Measurements from ENCODE around the gene GARIN5A. TPM values are rescaled to one million over a fixed set of nuclear protein-coding genes. Genes with fewer than 3 reads are reported as not detected.

The GARIN5A gene
- total RNA-seq, 1 donor from 2014 or later: not detected

- Histone ChIP-seq H3K27ac (no peak overlapping the region), H3K36me3 (no peaks in the 10 kb centered on the region), H3K4me1 (no peaks in the 10 kb centered on the region), H3K27me3 (no peaks in the 10 kb centered on the region), H3K4me3 (no peak overlapping the region), H3K9me3 (no peaks in the 10 kb centered on the region)
- DNase-seq (ENCODE audit: extremely low spot score in 2 of 2): no peak
- intact Hi-C loops (cut with DNase I): no loop called here
- TF ChIP-seq POLR2A (IDR thresholded peaks at IDR 0.05) (no peak), POLR2AphosphoS5 (IDR thresholded peaks at IDR 0.05; ENCODE audit: insufficient read depth in 1 of 2, low read depth in 1 of 2) (no peak)
- TF ChIP-seq, protein P1, sequence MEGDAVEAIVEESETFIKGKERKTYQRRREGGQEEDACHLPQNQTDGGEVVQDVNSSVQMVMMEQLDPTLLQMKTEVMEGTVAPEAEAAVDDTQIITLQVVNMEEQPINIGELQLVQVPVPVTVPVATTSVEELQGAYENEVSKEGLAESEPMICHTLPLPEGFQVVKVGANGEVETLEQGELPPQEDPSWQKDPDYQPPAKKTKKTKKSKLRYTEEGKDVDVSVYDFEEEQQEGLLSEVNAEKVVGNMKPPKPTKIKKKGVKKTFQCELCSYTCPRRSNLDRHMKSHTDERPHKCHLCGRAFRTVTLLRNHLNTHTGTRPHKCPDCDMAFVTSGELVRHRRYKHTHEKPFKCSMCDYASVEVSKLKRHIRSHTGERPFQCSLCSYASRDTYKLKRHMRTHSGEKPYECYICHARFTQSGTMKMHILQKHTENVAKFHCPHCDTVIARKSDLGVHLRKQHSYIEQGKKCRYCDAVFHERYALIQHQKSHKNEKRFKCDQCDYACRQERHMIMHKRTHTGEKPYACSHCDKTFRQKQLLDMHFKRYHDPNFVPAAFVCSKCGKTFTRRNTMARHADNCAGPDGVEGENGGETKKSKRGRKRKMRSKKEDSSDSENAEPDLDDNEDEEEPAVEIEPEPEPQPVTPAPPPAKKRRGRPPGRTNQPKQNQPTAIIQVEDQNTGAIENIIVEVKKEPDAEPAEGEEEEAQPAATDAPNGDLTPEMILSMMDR (IDR thresholded peaks at IDR 0.05): no peak
Observed at GRCh38 chr19:50465986-50466705, 10.5 kb downstream of the GARIN5A start.

DNA sequence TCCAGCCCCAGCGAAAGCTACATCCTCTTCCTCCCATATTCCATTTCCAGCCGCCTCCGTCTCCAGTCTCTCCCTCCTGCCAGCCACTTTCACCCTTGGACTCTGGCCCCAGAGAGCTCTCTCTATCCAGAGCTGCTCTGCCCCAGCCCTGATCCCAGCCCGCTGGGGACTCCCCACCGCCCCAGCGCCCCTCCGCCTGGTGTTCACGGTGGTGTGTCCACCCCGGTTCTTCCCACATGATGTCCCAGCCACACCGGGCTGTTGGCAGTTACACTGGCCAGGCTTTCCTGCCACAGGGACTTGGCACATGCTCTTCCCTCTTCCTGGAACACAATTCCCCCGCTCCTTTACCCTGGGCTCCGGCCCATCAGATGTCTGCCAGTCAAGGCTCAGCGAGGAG is 11.6 kb downstream of the GARIN5A start:
- Histone ChIP-seq H3K27ac (no peak overlapping the region), H3K36me3 (no peaks in the 10 kb centered on the region), H3K4me1 (no peaks in the 10 kb centered on the region), H3K27me3 (no peaks in the 10 kb centered on the region), H3K4me3 (no peak overlapping the region), H3K9me3 (no peaks in the 10 kb centered on the region)
- no peak for DNase-seq (ENCODE audit: extremely low spot score in 2 of 2)
- intact Hi-C loops (cut with DNase I): no loop called here
- TF ChIP-seq POLR2AphosphoS5 (IDR thresholded peaks at IDR 0.05; ENCODE audit: insufficient read depth in 1 of 2, low read depth in 1 of 2): no peak
- no peak for TF ChIP-seq POLR2A (IDR thresholded peaks at IDR 0.05)
- TF ChIP-seq, protein P1 (IDR thresholded peaks at IDR 0.05): no peak

DNA sequence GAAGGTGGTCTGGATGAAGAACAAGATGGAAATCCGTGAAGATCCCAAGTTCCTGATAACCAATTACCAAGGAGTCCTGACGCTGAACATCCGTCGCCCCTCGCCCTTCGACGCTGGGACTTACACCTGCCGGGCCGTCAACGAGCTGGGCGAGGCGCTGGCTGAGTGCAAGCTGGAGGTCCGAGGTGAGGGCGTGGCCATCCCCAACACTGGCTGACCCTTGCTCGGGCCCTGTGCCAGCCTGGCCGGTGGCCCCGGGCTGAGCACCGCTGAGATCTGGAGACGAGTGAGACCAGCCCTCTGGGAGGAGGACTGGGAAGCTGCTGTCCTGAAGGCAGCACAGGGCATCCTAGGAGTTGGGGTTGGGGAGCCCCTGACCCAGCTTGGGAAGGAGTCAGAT is 12.3 kb downstream of the GARIN5A start:
- Histone ChIP-seq H3K27ac (no peak overlapping the region), H3K27me3 (no peaks in the 10 kb centered on the region)

DNA sequence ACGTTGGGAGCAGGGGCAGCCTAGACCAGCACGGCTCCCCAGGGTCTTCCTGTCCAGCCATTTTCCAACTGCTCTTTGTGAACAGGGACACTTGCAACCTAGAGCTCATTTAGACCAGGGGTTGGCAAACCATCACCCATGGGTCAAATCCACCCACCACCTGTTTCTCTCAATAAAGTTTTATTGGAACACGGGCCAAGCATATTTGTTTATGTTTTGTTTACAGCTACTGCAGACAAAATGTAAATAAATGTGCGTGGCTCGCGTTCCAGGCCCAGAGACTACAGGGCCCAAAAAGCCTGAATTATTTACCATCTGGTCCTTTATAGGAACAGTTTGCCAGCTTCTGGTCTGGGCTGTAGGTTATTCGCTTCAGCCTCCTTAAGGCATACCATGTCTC is 13.7 kb downstream of the GARIN5A start:
- no peak for DNase-seq (ENCODE audit: extremely low spot score in 2 of 2)
- intact Hi-C loops (cut with DNase I): no loop called here
- no peak overlapping the region for H3K4me3 ChIP-seq
- H3K27me3 ChIP-seq: no peaks in the 10 kb centered on the region
- H3K4me1 ChIP-seq: no peaks in the 10 kb centered on the region
- no peaks in the 10 kb centered on the region for H3K9me3 ChIP-seq
- H3K36me3 ChIP-seq: no peaks in the 10 kb centered on the region
- TF ChIP-seq POLR2A (IDR thresholded peaks at IDR 0.05) (no peak), POLR2AphosphoS5 (IDR thresholded peaks at IDR 0.05; ENCODE audit: insufficient read depth in 1 of 2, low read depth in 1 of 2) (no peak)
- TF ChIP-seq, protein P1 (IDR thresholded peaks at IDR 0.05): no peak
- no peak overlapping the region for H3K27ac ChIP-seq

More for the DNA sequence above, 12.3 kb downstream of the GARIN5A start:
- intact Hi-C loops (cut with DNase I): no loop called here
- no peak for TF ChIP-seq POLR2A (IDR thresholded peaks at IDR 0.05)
- no peak for TF ChIP-seq POLR2AphosphoS5 (IDR thresholded peaks at IDR 0.05; ENCODE audit: insufficient read depth in 1 of 2, low read depth in 1 of 2)
- TF ChIP-seq, protein P1 (IDR thresholded peaks at IDR 0.05): no peak
- no peaks in the 10 kb centered on the region for H3K4me1 ChIP-seq
- DNase-seq (ENCODE audit: extremely low spot score in 2 of 2): no peak
- no peaks in the 10 kb centered on the region for H3K36me3 ChIP-seq
- H3K9me3 ChIP-seq: no peaks in the 10 kb centered on the region
- H3K4me3 ChIP-seq: no peak overlapping the region
